Thyroid gland (tissue), 4 donors: Measurements from ENCODE around the gene PLCL1.

ENCODE experiments used
- CTCF ChIP-seq, 6 experiments: fragments of 200-600 bp in 3 of 6; fragments of 450-650 bp in 3 of 6; sonication (generic) in 3 of 6; IDR thresholded peaks; one replicate each; pipeline ENCODE4 v1.5.1; 2016 to 2019; ENCODE audit warnings: antibody characterized with exemption in 6 of 6, mild to moderate bottlenecking in 2 of 6, inconsistent platforms in 1 of 6, moderate library complexity in 1 of 6
- POLR2A ChIP-seq, 2 donors: fragments of 450-650 bp; IDR thresholded peaks; one replicate each; pipeline ENCODE4 v1.6.1; 2017; ENCODE audit warnings: antibody characterized with exemption in 2 of 2, mild to moderate bottlenecking in 2 of 2, moderate library complexity in 1 of 2

GRCh38 chr2:197835293-197835692 is 30.9 kb downstream of the PLCL1 start:
- no peak for TF ChIP-seq CTCF (IDR thresholded peaks at IDR 0.05)
- no peak for TF ChIP-seq POLR2A (IDR thresholded peaks at IDR 0.05)
